GM11168 (cell line): Measurements from ENCODE around the gene ODF2.
"Not testable (repeated sequence)": the region's sequence is repeated elsewhere in the genome, so short reads cannot be mapped to it uniquely, and the experiment has no call there.

Experiments
- in situ Hi-C: fragments of 300-500 bp; cut with MboI; formaldehyde crosslinking; loops from one replicate; pipeline ENCODE4 v1.12.0; 2022; ENCODE audit warnings: low sequenced_read_pairs; ENCODE audit not compliant: unreplicated experiment

ODF2 gene

DNA sequence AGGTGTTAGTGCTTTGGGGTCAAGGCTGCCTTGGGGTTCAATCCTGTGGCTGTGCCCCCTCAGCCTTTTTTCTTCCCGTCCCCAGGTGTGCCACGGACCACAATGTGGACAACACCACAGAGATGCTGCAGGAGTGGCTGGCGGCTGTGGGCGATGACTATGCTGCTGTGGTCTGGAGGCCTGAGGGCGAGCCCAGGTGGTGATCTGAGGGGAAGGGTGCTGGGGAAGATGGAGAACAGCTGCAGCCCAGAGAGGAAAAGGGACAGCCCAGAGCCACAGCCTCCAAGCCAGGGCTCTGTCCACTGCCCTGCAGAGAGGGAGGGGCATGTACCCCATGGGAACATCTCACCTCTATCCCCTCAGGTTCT, 33.0 kb upstream of the ODF2 start:
- in situ Hi-C loops = no loop called here

DNA sequence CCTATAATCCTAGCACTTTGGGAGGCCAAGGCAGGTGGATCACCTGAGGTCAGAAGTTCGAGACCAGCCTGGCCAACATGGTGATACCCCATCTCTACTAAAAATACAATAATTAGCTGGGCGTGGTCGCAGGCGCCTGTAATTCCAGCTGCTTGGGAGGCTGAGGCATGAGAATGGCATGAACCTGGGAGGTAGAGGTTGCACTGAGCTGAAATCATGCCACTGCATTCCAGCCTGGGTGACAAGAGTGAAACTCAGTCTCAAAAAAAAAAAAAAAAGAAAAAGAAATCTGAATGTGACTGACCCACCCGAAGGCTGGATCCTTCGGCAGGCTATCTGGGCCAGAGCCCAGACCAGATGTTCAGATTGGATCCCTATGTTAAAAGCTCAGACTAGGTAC, 32.5 kb upstream of the ODF2 start:
- in situ Hi-C loops = not testable (repeated sequence)

DNA sequence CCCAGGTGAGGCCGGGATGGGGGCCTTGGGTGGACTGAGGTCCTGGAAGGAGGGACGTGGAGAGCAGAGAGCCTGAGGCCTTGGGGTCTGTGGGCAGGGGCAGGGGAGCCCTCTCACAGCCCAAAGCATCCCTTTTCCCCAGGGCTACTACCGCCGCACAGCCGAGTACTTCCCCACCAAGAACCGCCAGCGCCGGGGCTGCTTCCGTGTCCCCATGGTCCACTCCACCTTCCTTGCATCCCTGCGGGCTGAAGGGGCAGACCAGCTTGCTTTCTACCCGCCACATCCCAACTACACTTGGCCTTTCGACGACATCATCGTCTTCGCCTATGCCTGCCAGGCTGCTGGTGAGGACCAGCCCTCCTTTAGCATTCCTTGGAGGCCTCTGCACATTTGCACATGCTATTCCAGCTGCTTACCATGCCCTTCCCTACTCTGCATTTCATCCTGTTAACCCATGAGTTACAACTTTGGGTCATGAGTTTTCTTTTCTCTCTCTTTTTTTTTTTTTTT, 31.5 kb upstream of the ODF2 start:
- in situ Hi-C loops = no loop called here

DNA sequence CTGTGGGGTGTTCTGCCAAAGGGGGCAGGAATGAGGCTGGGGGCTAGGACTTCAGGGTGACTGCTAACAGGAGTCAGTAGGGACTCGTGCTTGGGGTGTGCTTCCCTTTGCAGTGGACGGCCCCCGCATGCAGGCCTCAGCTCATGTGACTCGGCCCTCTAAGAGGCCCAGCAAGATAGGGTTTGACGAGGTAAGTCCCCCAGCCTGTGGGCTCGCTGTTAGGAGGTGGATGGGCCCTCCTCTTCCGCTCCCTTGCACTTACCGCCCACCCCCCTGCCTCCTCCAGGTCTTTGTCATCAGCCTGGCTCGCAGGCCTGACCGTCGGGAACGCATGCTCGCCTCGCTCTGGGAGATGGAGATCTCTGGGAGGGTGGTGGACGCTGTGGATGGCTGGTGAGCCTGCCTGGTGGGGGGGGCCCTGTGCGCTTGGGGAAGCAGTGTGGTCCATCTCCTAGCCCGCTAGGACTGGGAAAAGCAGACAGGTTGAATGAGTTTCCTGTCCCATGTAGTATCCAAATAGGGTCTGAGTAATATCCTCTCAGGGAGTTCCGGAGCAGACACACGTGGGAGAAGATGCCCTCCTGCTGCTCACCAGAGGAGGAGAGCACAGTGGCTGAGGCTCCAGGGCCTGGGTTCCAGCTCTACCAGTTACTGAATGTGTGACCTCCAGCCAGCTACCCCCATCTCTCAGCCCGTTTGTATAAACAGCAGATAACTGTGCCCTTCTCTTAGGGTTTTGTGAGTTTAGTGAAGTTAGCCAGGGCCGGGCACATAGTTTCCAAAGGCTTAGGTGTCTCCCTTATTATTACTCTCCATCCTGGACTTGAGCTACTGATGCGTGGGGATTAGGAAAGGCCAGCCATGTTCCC, 26.9 kb upstream of the ODF2 start:
- in situ Hi-C loops = no loop called here

- in situ Hi-C loops = no loop called here
These were observed 26.2 kb upstream of the ODF2 start for GRCh38 chr9:128429513-128430086.

DNA sequence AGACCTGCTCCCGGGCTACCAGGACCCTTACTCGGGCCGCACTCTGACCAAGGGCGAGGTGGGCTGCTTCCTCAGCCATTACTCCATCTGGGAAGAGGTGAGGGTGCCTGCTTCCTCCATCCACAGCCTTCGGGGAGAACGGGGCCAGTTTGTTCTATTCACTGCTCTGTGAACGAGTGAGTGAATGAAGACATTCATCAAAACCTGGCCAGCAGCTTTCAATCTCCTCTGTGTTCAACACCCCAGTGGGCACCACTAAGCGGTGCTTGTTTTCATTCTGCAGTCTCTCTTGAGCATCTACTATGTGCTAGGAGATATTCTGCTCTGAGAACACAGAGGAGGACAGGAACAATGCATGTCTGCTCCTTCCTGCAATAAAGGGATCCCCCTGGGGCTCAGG, 24.6 kb upstream of the ODF2 start:
- in situ Hi-C loops = no loop called here

GRCh38 chr9:128434340-128434739, 21.5 kb upstream of the ODF2 start:
- in situ Hi-C loops = no loop called here

- in situ Hi-C loops = no loop called here
These were observed 20.2 kb upstream of the ODF2 start for GRCh38 chr9:128435611-128436010.

DNA sequence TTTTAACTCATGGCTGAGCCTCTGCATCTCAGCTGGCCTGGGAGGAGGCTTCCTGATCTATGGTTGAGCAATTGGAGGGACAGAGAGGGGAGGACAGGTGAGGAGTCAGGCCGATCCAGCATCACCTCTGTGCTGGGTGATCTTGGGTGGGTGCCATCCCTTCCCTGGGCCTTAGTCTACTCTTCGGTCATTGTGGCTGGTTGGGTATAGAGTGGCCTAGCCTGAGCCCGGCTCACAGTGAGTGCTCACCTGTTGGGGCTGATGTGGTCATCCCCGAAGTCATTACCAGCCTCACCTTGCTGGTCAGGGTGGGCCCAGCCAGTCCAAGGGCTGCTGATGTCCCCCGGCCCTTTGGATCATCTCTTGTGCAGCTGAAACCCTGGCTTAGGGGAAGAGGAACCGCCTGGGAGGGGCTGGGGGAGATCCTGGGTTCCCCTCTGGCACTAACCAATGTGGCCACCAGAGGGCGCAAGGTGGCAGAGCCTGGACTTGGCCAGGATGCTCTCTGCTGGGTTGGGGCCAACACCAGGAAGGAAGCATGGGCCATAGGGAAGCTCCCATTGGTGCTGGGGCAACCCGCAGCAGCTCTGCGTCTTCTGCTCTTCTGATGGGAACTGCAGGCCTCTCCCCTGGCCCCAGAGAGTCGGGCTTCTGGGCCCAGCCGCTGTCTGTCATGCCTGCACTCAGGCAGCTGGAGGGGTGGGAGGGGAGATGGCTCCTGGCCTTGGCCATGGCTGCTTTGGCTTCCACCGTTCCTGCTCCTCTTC, 17.3 kb upstream of the ODF2 start:
- in situ Hi-C loops = no loop called here

DNA sequence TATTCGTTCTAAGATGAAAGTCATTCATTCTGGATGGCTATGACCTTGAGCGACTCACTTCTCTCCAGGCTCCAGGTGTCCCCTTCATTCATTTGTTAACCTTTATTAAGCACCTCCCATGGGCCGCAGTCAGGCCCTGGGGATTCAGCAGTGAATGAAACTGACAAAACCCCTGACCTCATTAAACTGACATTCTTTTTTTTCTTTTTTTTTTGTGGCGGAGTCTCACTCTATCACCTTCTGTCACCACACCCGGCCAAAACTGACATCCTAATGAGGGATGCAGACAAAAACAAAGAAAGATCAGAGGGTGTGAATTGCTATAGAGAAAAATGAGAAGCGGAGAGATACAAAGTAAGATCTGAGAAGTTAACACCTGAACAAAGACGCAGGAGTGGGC, 16.5 kb upstream of the ODF2 start:
- in situ Hi-C loops = no loop called here

- in situ Hi-C loops = no loop called here
These were observed 13.7 kb upstream of the ODF2 start for GRCh38 chr9:128442150-128442549.

- in situ Hi-C loops = not testable (repeated sequence)
These were observed 9.3 kb upstream of the ODF2 start for GRCh38 chr9:128446505-128446904.

DNA sequence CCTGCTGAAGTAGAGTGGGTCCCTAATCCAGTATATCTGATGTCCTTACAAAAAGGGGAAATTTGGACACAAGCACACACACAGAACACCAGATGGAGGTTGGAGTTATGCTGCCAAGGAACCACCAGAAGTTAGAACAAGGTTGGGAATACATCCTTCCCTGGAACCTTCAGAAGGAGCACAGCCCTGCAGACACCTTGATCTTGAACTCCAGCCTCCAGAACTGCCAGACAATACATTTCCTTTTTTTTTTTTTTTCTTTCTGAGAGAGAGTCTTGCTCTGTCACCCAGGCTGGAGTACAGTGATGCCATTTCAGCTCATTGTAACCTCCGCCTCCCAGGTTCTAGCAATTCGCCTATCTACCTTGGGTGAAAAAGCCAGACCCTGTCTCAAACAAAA, 7.1 kb upstream of the ODF2 start:
- in situ Hi-C loops = no loop called here

- in situ Hi-C loops = no loop called here
These were observed 815 bp upstream of the ODF2 start for GRCh38 chr9:128454991-128455390.

- in situ Hi-C loops = no loop called here
These were observed 831 bp downstream of the ODF2 start for GRCh38 chr9:128456613-128457061.

- in situ Hi-C loops = no loop called here
These were observed 1.4 kb downstream of the ODF2 start for GRCh38 chr9:128457207-128457606.

GRCh38 chr9:128459011-128459410, 3.2 kb downstream of the ODF2 start:
- in situ Hi-C loops = no loop called here

- in situ Hi-C loops = no loop called here
These were observed 13.3 kb downstream of the ODF2 start for GRCh38 chr9:128469070-128469469.

DNA sequence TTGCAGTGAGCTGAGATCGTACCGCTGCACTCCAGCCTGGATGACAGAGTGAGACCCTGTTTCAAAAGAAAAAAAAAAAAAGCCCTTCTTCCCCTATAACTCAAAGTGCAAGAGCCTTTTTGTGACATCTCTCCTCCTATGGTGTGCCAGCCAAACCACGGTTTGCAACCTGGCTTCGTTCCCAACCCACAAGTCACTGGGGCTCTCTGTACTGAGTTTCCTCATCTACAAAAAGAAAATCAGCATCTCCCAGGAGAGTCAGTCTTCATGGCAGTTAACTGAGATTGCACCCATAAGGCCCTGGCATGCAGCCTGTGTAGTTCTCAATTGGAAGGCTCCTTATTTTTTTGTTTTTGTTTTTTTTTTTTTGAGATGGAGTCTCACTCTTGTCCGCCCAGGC, 14.8 kb downstream of the ODF2 start:
- in situ Hi-C loops = no loop called here

- in situ Hi-C loops = no loop called here
These were observed 17.3 kb downstream of the ODF2 start for GRCh38 chr9:128473104-128473503.

DNA sequence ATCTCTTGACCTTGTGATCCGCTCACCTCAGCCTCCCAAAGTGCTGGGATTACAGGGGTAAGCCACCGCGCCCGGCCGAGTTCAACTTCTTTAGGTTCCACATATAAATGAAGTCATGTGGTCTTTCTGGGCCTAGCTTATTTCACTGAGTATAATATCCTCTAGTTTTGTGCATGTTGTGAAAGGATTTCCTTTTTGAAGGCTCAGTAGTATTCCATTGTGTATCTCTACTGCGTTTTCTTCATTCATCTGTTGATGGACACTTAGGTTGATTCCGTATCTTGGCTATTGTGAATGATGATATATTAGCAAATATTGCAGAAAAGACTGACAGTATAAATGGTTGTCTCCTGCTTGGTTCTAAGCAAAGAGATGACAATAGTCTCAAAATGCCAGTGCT, 20.1 kb downstream of the ODF2 start:
- in situ Hi-C loops = no loop called here
